ENCODE data around the gene EIF2AK2.

The EIF2AK2 gene

DNA sequence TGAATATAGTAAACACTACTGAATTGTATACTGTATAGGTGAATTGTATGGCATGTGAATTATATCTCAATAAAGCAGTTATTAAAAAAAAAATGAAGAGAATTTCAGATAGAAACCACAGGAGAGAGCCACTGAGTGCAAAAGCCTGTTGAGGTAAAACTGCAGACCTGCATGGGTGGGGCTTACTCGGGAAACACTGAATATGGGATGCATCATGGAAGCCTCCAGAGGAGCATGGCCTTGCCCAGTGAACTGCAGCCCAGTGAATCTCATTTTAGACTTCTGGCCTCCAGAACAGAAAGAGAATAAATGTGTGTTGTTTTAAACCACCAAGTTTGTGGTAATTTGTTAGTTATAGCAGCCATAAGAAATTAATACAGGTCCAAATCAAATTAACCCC is 56.7 kb downstream of the EIF2AK2 start:
- H3K27me3 ChIP-seq (ENCODE audit: control insufficient read depth, insufficient read depth, low read length): no peaks in the 10 kb centered on the region
- no peak overlapping the region for H3K27ac ChIP-seq (ENCODE audit: low read depth, low read length)
- H3K36me3 ChIP-seq (ENCODE audit: control insufficient read depth, insufficient read depth, low read length): peaks cover 28% of the 10 kb centered on the region
- H3K9ac ChIP-seq (ENCODE audit: low read depth, low read length): no peak overlapping the region
- peaks cover 7% of the 10 kb centered on the region; the same call in 1 of the 2 replicates for H3K4me1 ChIP-seq (ENCODE audit: control insufficient read depth, insufficient read depth, low read length)
- H3K9me3 ChIP-seq (ENCODE audit: control insufficient read depth, insufficient read depth, low read length): no peaks in the 10 kb centered on the region
- H3K4me3 ChIP-seq (ENCODE audit: low read depth, low read length): no peak overlapping the region

DNA sequence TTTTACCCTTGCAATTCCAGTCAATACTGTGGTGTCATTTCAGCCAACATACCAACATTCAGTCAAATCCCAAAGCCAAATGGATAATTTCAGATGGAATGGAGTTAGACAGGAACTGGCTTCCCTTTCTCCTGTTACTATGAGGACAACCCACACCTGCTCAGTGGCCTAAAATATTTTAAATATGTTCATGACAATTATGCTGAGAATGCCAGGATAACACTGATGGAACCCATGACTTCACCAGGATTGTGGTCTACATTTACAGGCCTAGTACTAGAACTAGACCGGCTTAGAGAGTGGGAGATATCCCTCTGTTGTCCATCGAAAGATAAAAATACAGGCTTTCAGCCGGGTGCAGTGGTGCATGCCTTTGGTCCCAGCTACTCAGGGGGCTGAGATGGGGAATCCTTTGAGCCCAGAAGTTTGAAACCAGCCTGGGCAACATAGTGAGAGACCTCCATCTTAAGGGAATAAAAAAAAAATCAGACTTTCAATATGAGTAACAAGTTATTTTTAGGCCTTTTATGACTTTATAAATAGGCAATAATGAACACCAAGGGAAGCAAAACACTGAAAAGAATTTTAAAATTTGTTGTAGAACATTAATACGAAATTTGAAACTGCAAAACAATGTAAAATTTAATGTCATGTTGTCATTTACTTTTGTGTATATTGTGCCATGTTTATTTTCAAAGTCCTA is 58.2 kb downstream of the EIF2AK2 start:
- Histone ChIP-seq H3K27ac (ENCODE audit: low read depth, low read length) (no peak overlapping the region), H3K27me3 (ENCODE audit: control insufficient read depth, insufficient read depth, low read length) (no peaks in the 10 kb centered on the region), H3K36me3 (ENCODE audit: control insufficient read depth, insufficient read depth, low read length) (peaks cover 32% of the 10 kb centered on the region), H3K4me1 (ENCODE audit: control insufficient read depth, insufficient read depth, low read length) (no peaks in the 10 kb centered on the region), H3K9me3 (ENCODE audit: control insufficient read depth, insufficient read depth, low read length) (no peaks in the 10 kb centered on the region), H3K9ac (ENCODE audit: low read depth, low read length) (no peak overlapping the region), H3K4me3 (ENCODE audit: low read depth, low read length) (no peak overlapping the region)

DNA sequence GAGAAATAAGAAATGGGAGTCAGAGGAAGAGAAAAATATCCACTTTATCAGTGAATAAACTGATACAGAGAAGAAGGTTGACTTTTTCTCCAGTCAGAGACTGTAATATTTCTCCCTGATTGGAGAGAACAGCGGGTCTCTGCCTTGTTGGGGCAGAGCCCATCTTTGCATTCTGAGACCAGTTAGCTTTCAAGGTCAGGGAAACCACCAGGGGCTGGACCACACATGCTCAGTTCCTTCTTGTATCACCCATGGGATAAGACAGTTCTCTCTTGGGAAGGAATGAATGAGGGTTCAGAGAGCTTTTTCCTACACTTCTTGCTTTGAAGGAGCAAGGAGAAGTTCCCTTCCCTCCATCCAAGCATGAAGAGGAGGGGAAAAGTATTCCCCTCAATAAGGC is 60.2 kb downstream of the EIF2AK2 start:
- no peaks in the 10 kb centered on the region for H3K27me3 ChIP-seq (ENCODE audit: control insufficient read depth, insufficient read depth, low read length)
- peaks cover 23% of the 10 kb centered on the region; the same call in 1 of the 2 replicates for H3K36me3 ChIP-seq (ENCODE audit: control insufficient read depth, insufficient read depth, low read length)
- H3K4me1 ChIP-seq (ENCODE audit: control insufficient read depth, insufficient read depth, low read length): no peaks in the 10 kb centered on the region
- H3K9ac ChIP-seq (ENCODE audit: low read depth, low read length): no peak overlapping the region
- no peak overlapping the region for H3K4me3 ChIP-seq (ENCODE audit: low read depth, low read length)
- no peaks in the 10 kb centered on the region for H3K9me3 ChIP-seq (ENCODE audit: control insufficient read depth, insufficient read depth, low read length)
- H3K27ac ChIP-seq (ENCODE audit: low read depth, low read length): no peak overlapping the region

DNA sequence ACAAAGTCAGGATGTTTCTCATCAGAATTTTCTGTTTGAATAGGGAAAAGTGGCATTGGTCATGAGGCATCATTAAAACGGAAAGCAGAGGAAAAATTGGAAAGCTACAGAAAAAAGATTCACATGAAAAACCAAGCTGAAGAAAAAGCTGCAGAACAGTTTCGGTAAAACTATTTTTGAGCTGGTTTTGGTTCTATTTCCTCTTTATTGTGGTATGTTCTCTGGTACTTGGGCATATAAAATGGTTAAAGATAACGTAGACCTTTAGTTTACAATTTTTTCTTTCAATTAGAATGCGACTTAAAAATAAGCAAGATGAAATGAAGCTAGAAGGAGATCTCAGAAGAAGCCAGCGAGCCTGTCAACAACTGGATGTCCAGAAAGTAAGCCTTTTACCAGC is 64.9 kb downstream of the EIF2AK2 start:
- no peaks in the 10 kb centered on the region for H3K4me1 ChIP-seq (ENCODE audit: control insufficient read depth, insufficient read depth, low read length)
- H3K9me3 ChIP-seq (ENCODE audit: control insufficient read depth, insufficient read depth, low read length): no peaks in the 10 kb centered on the region
- no peak overlapping the region for H3K4me3 ChIP-seq (ENCODE audit: low read depth, low read length)
- no peak overlapping the region for H3K9ac ChIP-seq (ENCODE audit: low read depth, low read length)
- no peaks in the 10 kb centered on the region for H3K27me3 ChIP-seq (ENCODE audit: control insufficient read depth, insufficient read depth, low read length)
- no peak overlapping the region for H3K27ac ChIP-seq (ENCODE audit: low read depth, low read length)
- H3K36me3 ChIP-seq (ENCODE audit: control insufficient read depth, insufficient read depth, low read length): 0 out of 2 replicates have a peak, but pooled peaks cover 8% of the 10 kb centered on the region

DNA sequence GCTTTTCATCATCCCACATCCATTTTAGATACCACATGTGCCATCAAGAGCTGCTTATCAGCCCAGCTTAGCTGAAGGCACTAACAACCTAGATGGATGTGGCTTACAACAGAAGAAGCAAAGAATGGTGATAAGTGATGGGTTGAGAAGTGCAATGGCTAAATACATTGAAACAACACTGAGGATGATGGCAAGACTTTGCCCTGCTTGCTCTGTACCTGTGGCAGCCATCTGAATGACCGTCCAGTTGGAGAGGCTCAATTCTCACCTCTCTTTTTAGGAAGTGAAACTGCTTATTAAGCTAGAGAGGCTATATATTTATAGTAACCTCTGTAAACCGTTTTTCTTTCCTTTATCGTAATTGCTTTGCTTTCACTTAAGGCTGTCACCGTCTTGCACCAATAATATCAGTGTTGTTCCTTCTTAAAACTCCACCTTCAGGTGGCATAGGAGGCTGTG is 66.7 kb downstream of the EIF2AK2 start:
- Histone ChIP-seq H3K27ac (ENCODE audit: low read depth, low read length) (no peak overlapping the region), H3K9ac (ENCODE audit: low read depth, low read length) (no peak overlapping the region), H3K36me3 (ENCODE audit: control insufficient read depth, insufficient read depth, low read length) (0 out of 2 replicates have a peak, but pooled peaks cover 6% of the 10 kb centered on the region), H3K4me3 (ENCODE audit: low read depth, low read length) (no peak overlapping the region), H3K27me3 (ENCODE audit: control insufficient read depth, insufficient read depth, low read length) (no peaks in the 10 kb centered on the region), H3K4me1 (ENCODE audit: control insufficient read depth, insufficient read depth, low read length) (0 out of 2 replicates have a peak, but pooled peaks cover 2% of the 10 kb centered on the region), H3K9me3 (ENCODE audit: control insufficient read depth, insufficient read depth, low read length) (no peaks in the 10 kb centered on the region)

- H3K4me3 ChIP-seq (ENCODE audit: low read depth, low read length): no peak overlapping the region
Measured at GRCh38 chr2:37085731-37086147, 71.0 kb downstream of the EIF2AK2 start.

GRCh38 chr2:37084797-37085196 is 72.0 kb downstream of the EIF2AK2 start:
- Histone ChIP-seq H3K9ac (ENCODE audit: low read depth, low read length) (no peak overlapping the region), H3K27ac (ENCODE audit: low read depth, low read length) (no peak overlapping the region), H3K27me3 (ENCODE audit: control insufficient read depth, insufficient read depth, low read length) (no peaks in the 10 kb centered on the region), H3K4me3 (ENCODE audit: low read depth, low read length) (peak overlapping the region; percentile 88), H3K36me3 (ENCODE audit: control insufficient read depth, insufficient read depth, low read length) (peaks cover 5% of the 10 kb centered on the region; the same call in 1 of the 2 replicates), H3K4me1 (ENCODE audit: control insufficient read depth, insufficient read depth, low read length) (0 out of 2 replicates have a peak, but pooled peaks cover 4% of the 10 kb centered on the region), H3K9me3 (ENCODE audit: control insufficient read depth, insufficient read depth, low read length) (no peaks in the 10 kb centered on the region)

More at GRCh38 chr2:37085731-37086147, 71.0 kb downstream of the EIF2AK2 start:
- Histone ChIP-seq H3K9me3 (ENCODE audit: control insufficient read depth, insufficient read depth, low read length) (no peaks in the 10 kb centered on the region), H3K9ac (ENCODE audit: low read depth, low read length) (no peak overlapping the region), H3K27me3 (ENCODE audit: control insufficient read depth, insufficient read depth, low read length) (no peaks in the 10 kb centered on the region), H3K36me3 (ENCODE audit: control insufficient read depth, insufficient read depth, low read length) (no peaks in the 10 kb centered on the region), H3K27ac (ENCODE audit: low read depth, low read length) (no peak overlapping the region), H3K4me1 (ENCODE audit: control insufficient read depth, insufficient read depth, low read length) (0 out of 2 replicates have a peak, but pooled peaks cover 4% of the 10 kb centered on the region)

GRCh38 chr2:37083873-37084794 is 72.6 kb downstream of the EIF2AK2 start, which contains the start of the genes GPATCH11 and HEATR5B:
Gene GPATCH11, plus strand, starts transcription at chr2:37084518. Its CDS starts 3,864 bp downstream, at chr2:37088382.
Gene HEATR5B, minus strand, starts transcription at chr2:37084372. Its CDS starts 958 bp downstream, at chr2:37083414.
- H3K4me1 ChIP-seq (ENCODE audit: control insufficient read depth, insufficient read depth, low read length): 0 out of 2 replicates have a peak, but pooled peaks cover 4% of the 10 kb centered on the region
- H3K4me3 ChIP-seq (ENCODE audit: low read depth, low read length): peak within 1 kb of the TSS; percentile 88

GRCh38 chr2:37080689-37081088 is 76.1 kb downstream of the EIF2AK2 start:
- Histone ChIP-seq H3K9me3 (ENCODE audit: control insufficient read depth, insufficient read depth, low read length) (no peaks in the 10 kb centered on the region), H3K27ac (ENCODE audit: low read depth, low read length) (no peak overlapping the region), H3K4me1 (ENCODE audit: control insufficient read depth, insufficient read depth, low read length) (0 out of 2 replicates have a peak, but pooled peaks cover 4% of the 10 kb centered on the region), H3K9ac (ENCODE audit: low read depth, low read length) (no peak overlapping the region), H3K4me3 (ENCODE audit: low read depth, low read length) (no peak overlapping the region), H3K27me3 (ENCODE audit: control insufficient read depth, insufficient read depth, low read length) (no peaks in the 10 kb centered on the region), H3K36me3 (ENCODE audit: control insufficient read depth, insufficient read depth, low read length) (peaks cover 27% of the 10 kb centered on the region)

More at GRCh38 chr2:37083873-37084794, 72.6 kb downstream of the EIF2AK2 start, which contains the start of the genes GPATCH11 and HEATR5B:
- H3K9ac ChIP-seq (ENCODE audit: low read depth, low read length): peak within 1 kb of the TSS; percentile 74
- H3K27me3 ChIP-seq (ENCODE audit: control insufficient read depth, insufficient read depth, low read length): no peaks in the 10 kb centered on the region
- H3K9me3 ChIP-seq (ENCODE audit: control insufficient read depth, insufficient read depth, low read length): no peaks in the 10 kb centered on the region
- H3K27ac ChIP-seq (ENCODE audit: low read depth, low read length): peak within 1 kb of the TSS; percentile 80
- peaks cover 5% of the 10 kb centered on the region; the same call in 1 of the 2 replicates for H3K36me3 ChIP-seq (ENCODE audit: control insufficient read depth, insufficient read depth, low read length)

DNA sequence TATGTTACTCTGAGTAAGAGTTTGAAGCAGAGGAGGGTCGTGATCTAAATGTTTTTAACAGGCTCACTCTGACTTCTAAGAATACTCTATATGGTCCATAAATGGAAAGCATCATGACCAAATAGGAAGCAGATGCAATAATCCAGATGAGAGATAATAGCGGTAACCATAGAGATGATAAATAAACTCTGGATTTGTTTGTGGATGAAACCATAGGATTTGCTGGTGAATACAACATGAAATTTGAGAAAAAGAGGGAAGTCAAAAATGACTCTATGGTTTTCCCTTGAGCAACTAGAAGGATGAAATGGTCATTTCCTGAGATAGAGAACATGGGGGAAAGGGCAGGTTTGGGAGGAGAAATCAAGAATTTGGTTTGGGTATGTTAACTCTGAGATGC is 76.5 kb downstream of the EIF2AK2 start:
- Histone ChIP-seq H3K27me3 (ENCODE audit: control insufficient read depth, insufficient read depth, low read length) (no peaks in the 10 kb centered on the region), H3K9ac (ENCODE audit: low read depth, low read length) (no peak overlapping the region), H3K9me3 (ENCODE audit: control insufficient read depth, insufficient read depth, low read length) (no peaks in the 10 kb centered on the region), H3K36me3 (ENCODE audit: control insufficient read depth, insufficient read depth, low read length) (peaks cover 31% of the 10 kb centered on the region), H3K27ac (ENCODE audit: low read depth, low read length) (no peak overlapping the region), H3K4me1 (ENCODE audit: control insufficient read depth, insufficient read depth, low read length) (0 out of 2 replicates have a peak, but pooled peaks cover 4% of the 10 kb centered on the region), H3K4me3 (ENCODE audit: low read depth, low read length) (no peak overlapping the region)
